Mucosa of descending colon (tissue), 3 donors: Measurements from ENCODE around the gene IFT57. TPM values are rescaled to one million over a fixed set of nuclear protein-coding genes. Genes with fewer than 3 reads are reported as not detected.

Experiments
- ATAC-seq: fragments of 200-7000 bp; cut with Tn5 transposase; one replicate; pipeline ENCODE4 v1.9.1; 2020; ENCODE audit warnings: mild to moderate bottlenecking, moderate library complexity
- DNase-seq, 3 donors: peaks; one replicate each; pipeline ENCODE4 v3.0.0-alpha.2; 2020
- H3K36me3 ChIP-seq: fragments of 200-600 bp; one replicate; pipeline ENCODE4 v1.8.0; 2021; ENCODE audit warnings: low read depth, mild to moderate bottlenecking
- H3K4me1 ChIP-seq: fragments of 200-600 bp; one replicate; pipeline ENCODE4 v1.8.0; 2021; ENCODE audit warnings: low read depth, mild to moderate bottlenecking
- H3K4me3 ChIP-seq: fragments of 200-600 bp; one replicate; pipeline ENCODE4 v1.8.0; 2021; ENCODE audit warnings: mild to moderate bottlenecking
- H3K9me3 ChIP-seq: fragments of 200-600 bp; one replicate; pipeline ENCODE4 v1.8.0; 2021; ENCODE audit warnings: mild to moderate bottlenecking
- intact Hi-C, 2 donors: fragments of 100-400 bp; cut with DNase I in 1 of 2; cut with micrococcal nuclease in 1 of 2; formaldehyde crosslinking; loops; one replicate each; pipeline versions ENCODE4 v1.11.0 to v1.11.1; 2022; cut with DNase I, micrococcal nuclease
- total RNA-seq, 3 donors: library from RNA; stranded (reverse); fragmentation: NEBNext Ultra II Directional in 2 of 3; extraction: Animal tissue kit (Norgen Biotek cat#: 25700) in 2 of 3; gene quantifications; one replicate each; pipeline versions ENCODE4 v1.2.1 to v1.2.4, GENCODE V29; 2021 to 2023
- TF ChIP-seq, protein P1 (sequence below): fragments of 200-600 bp; IDR thresholded peaks from one replicate; pipeline ENCODE4 v1.8.0; 2022; ENCODE audit warnings: antibody characterized with exemption, mild to moderate bottlenecking
- donor health status: DM: no; HTN: no; CAD: no; lungs with moderate emphysema.
- donor health status: DM: no; HTN: no; CAD: no.
- donor health status: DM: no; HTN: yes; CAD: no.

The IFT57 gene
- total RNA-seq, 3 donors from 2014 or later = 45.4 to 62.9 (median 50.9) TPM

DNA sequence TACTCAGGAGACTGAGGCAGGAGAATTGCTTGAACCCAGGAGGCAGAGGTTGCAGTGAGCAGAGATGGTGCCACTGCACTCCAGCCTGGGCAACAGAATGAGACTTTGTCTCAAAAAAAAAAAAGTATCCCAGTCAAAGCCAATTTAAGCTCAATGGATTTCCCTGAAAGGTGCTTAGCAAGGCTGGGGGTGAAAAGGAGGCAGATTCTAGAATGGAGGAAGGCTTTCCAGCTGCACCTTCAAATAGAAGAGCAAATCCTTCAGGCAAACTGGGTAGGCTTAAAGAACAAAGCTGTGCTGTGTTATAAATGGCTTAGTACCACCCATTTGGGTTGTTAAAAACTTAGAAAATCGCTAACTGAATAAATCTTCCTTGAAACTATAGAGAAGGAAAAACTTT is 3.0 kb upstream of the IFT57 start:
- TF ChIP-seq, protein P1, sequence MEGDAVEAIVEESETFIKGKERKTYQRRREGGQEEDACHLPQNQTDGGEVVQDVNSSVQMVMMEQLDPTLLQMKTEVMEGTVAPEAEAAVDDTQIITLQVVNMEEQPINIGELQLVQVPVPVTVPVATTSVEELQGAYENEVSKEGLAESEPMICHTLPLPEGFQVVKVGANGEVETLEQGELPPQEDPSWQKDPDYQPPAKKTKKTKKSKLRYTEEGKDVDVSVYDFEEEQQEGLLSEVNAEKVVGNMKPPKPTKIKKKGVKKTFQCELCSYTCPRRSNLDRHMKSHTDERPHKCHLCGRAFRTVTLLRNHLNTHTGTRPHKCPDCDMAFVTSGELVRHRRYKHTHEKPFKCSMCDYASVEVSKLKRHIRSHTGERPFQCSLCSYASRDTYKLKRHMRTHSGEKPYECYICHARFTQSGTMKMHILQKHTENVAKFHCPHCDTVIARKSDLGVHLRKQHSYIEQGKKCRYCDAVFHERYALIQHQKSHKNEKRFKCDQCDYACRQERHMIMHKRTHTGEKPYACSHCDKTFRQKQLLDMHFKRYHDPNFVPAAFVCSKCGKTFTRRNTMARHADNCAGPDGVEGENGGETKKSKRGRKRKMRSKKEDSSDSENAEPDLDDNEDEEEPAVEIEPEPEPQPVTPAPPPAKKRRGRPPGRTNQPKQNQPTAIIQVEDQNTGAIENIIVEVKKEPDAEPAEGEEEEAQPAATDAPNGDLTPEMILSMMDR = no peak
- H3K36me3 ChIP-seq = no peaks in the 10 kb centered on the region
- H3K9me3 ChIP-seq = no peaks in the 10 kb centered on the region
- peaks cover 6% of the 10 kb centered on the region for H3K4me1 ChIP-seq
- DNase-seq (no peak), ATAC-seq (no peak)
- intact Hi-C loops = no loop called here
- no peak overlapping the region for H3K4me3 ChIP-seq

DNA sequence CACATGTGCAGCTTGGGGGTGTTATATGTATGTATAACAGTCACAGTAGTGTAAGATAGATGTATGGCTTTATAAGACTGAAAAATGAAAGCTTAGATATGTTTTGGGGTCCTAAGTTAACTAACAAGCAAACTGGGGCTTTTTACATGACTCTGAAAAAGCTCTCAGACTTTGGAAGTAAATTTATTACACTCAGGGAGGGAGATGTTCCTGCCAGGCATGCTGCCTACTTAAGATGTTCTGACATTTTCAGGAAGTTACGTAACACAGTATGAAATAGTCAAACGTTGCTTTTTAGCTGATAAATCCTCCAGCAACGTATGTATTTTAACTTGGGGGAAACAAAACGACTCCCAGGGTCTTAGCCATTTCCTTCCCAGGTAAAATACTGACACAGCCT is 1.7 kb upstream of the IFT57 start:
- Histone ChIP-seq H3K4me1 (peaks cover 6% of the 10 kb centered on the region), H3K4me3 (no peak overlapping the region), H3K36me3 (no peaks in the 10 kb centered on the region), H3K9me3 (no peaks in the 10 kb centered on the region)
- ATAC-seq = no peak
- intact Hi-C loops = no loop called here
- TF ChIP-seq, protein P1 = no peak
- no peak for DNase-seq

DNA sequence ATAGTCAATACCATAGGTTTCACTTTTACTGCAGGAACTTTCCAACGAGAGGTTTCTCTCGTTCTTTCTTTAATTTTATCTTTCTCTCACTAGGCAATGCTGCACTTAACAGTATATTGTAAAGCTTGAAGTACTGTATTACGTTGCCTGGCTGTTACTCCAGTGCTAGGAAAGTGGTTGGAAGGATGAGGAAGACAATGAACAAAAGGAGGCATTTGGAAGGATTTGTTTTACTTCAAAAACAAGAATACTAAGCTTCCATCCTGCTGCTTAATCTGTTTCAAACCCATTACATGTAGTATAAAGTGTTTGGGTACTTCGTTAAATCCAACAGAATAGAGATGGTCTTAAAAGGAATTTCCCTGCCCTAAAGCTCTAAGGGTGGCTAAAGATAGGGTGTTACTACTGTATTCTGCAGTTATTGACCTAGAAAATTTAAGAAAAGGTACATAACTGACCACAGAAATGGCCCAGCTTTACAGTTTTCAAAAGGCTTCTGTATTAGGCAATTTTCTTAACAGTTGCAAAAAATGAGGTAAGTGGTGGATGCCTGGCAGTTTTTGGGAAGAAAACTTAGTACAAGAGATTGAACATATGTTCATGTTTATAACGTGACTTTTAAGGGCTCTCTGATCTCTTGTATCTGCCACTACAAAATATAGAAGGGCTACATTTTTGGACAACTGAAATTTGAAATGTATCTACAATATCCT is 785 bp upstream of the IFT57 start:
- Histone ChIP-seq H3K36me3 (no peaks in the 10 kb centered on the region), H3K4me3 (peak overlapping the region; percentile 42), H3K4me1 (peaks cover 6% of the 10 kb centered on the region), H3K9me3 (no peaks in the 10 kb centered on the region)
- TF ChIP-seq, protein P1 = no peak
- intact Hi-C loops = no loop called here
- peak; percentile 17 for ATAC-seq
- DNase-seq = no peak

DNA sequence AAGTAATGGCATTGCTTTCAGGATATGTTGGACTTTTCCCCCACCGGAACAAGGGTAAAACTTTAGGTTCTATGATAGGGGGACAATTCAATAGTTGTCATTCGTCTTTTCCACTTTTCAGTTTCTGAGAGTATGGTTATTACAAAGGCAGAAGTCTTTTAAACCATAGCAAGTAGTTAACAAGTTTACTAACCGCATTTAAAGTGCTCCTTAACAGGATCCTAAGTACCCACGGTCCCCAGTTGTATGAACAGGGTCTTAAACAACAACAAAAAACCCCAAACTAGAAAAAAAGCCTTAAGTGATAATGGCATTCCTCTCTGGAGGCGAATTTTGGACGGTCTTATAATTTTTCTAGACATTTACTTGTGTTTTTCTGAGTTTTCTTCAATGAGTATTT is 831 bp downstream of the IFT57 start:
- DNase-seq = no peak
- intact Hi-C loops = no loop called here

DNA sequence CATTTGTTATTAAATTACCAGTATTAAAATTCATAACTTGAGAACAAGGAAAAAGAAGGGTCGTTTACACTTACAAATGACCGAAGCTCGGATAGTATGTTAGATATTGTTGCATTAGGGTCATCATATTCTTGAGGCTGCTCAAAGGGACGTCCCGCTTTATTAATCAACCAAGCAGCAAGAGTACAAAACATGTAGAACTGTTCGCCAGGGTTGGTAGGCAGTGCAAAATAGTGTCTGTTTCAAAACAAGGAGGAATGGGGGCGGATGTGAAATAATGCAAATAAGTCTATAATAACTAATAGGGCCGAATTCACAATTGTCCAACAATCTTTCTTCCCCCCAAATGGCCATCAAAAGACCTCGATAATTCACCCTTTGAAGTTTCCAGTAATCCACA is 2.9 kb downstream of the IFT57 start:
- peaks cover 6% of the 10 kb centered on the region for H3K4me1 ChIP-seq
- no peaks in the 10 kb centered on the region for H3K36me3 ChIP-seq
- intact Hi-C loops = no loop called here
- TF ChIP-seq, protein P1 = no peak
- DNase-seq (no peak), ATAC-seq (no peak)
- no peaks in the 10 kb centered on the region for H3K9me3 ChIP-seq
- H3K4me3 ChIP-seq = no peak overlapping the region

More for the DNA sequence above, 831 bp downstream of the IFT57 start:
- H3K36me3 ChIP-seq = no peaks in the 10 kb centered on the region
- H3K4me1 ChIP-seq = peaks cover 6% of the 10 kb centered on the region
- no peaks in the 10 kb centered on the region for H3K9me3 ChIP-seq
- TF ChIP-seq, protein P1 = no peak
- peak overlapping the region; percentile 42 for H3K4me3 ChIP-seq
- ATAC-seq = no peak
